Fibroblast of skin of scalp (primary cell): Measurements from ENCODE around the gene SSR3.
A peak's percentile ranks its signal among the peaks of the same experiment; 100 is the strongest.

Experiments used
- DNase-seq: peaks from one replicate; pipeline ENCODE4 v3.0.0-alpha.2; 2013

The SSR3 gene

DNA sequence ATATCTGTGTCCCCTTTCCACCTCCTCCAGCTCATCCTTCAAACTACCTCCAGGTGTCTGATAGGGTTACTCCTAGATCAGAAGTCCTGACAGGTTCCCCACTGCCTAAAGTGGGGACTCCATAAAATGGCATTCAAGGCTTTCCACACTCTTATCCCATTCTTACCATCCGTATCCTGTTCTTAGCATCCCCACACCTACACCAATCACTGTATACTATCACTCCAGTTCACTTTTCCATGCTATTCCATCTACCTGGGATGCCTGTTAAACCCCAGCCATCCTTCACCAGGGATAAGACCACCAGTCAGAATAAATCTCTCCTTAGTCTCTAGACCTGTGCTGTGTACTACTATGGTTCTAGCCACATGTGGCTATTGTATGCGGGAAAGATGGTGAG is 19.1 kb downstream of the SSR3 start:
- DNase-seq = no peak

DNA sequence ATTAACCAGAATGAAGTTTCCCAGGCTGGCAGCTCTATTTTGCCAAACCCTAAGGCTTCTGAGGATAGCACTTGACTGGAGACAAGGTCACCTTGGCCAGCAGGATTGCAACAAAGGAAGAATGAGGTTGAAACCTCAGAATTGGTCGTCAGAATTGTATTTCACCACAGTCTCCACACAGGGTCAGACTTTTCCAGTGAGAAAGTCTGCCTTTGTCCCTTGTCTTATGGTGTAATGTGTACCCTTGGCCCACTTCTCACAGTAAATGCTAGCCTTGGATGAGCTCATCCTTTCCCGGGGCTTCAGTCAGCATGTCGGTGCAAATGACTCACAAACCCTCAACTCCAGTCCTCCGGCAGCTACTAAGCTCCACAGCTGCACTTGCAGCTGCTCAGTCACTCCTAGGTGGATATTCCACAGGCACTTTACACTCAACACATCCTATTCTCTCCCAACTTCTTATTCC is 19.7 kb downstream of the SSR3 start:
- DNase-seq = peak; percentile 97

DNA sequence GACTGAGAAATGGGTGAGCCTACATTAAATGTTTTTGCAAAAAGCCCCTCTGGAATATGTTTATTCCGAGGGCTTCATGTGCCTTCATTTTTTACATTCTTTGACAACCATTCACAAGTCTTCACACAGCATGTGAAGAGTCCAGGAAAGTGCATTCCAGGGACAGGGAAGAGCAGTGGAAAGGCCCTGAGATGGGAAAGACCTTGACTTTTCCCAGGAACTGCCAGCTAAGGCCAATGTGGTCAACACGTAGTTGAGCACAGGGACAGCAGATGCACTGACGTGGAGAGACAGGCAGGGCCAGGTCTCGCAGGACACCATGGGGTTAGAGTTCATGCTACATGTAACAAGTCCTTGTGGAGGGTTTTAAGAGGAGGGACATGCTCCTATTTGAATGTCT is 21.7 kb downstream of the SSR3 start:
- DNase-seq = peak; percentile 66

DNA sequence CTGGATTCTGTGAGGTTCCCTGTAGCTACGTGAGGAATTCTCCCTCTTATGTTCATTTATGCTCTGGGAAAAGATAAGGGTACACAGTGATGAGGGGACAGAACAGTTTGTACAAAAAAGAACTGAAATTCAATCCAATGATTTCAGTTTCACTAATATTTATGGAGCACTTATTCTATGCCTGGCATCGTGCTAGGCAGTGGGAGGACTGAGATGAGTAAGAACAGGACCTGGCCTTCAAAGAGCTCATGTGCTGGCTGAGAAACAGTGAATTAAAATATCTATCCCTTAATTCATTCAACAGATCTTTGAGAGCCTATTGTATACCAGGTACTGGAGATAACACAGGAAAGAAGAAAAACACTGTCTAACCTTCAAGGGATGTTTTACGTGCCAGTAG is 22.2 kb downstream of the SSR3 start:
- DNase-seq = no peak

DNA sequence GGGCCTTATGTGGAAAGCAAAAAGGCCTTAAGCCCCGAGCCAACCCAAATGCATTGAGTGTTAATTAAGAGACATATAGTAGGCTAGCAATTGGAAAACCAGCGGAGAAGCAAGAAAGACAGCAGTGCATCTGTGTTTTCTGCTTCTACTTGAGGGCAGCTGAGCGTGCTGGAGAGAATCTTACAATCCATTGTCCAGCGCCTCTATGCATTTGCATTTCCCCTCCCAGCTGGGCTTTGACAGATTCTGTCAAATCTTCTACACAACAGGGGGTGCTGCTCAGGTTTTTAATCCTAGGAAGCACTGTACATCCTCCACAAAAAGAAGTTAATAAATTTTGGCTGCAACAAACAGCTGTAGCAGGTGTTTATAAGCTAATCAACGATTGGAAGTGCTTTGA is 23.9 kb downstream of the SSR3 start:
- DNase-seq = no peak

DNA sequence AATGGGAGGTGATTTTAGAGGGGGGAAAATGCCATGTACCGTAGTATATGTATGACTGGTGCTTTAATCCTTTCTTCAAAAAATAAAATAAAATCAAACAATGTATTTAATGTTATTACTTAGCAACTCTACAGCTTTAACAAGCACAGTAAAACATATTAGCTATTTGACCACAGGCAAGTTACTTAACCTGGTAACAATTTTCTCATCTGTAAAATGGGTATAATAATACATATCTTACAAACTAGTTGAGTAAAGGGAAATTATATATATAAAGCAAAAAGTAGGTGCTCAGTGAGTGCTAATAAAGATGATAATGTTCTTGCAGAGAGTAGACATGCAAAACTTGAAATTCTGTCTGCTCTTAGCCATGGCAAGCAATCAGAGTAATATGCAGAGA is 27.9 kb downstream of the SSR3 start:
- no peak for DNase-seq

DNA sequence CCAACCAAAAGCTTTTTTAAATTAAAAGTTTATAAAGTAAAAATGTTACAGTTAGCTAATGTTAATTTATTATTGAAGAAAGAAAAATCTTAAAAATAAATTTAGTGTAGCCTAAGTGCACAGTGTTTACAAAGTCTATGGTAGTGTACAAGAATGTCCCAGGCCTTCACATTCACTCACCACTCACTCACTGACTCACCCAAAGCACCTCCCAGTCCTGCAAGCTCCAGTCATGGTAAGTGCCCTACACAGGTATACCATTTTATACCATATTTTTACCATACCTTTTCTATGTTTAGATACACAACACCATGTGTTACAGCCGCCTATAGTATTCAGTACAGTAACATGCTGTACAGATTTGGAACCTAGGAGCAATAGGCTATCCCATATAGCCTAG is 29.1 kb downstream of the SSR3 start:
- DNase-seq = no peak

DNA sequence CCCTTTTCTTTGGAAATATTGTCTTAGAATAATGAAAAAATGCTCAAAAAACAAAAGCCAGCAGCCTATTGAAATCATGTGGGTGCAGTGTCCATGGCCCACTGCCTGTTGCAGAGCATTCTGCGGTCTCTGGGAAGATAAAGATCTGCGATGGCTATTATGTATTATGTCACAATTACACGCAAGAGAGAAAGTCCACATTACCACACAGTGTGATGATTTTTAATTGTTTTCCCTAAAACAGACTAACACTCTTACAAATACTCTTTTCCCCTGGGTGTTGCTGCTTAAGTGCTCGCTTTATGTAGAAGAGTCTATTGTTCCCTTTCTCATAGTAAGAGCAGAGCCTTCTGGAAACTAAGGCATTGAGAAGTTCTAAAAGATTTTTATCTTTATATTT is 32.2 kb downstream of the SSR3 start:
- DNase-seq = no peak

DNA sequence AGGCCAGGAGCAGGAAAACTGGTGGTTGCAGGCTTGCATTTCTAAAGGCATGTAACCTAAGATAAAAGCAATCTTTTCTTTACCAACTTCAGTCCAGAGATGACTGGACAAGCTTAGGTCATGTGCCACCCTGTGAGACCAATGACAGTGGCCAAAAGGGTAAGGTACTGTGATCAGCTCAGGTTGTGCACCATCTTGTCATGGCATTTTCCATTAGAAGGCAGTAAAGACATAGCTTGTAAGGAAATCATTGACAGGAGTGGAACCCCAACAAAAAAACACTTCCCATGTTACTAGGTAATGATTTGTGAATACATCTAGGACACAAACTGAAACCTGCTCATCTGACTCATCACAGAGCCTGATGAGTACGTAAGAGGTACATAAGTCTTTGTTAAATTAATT is 35.2 kb downstream of the SSR3 start:
- DNase-seq = no peak

DNA sequence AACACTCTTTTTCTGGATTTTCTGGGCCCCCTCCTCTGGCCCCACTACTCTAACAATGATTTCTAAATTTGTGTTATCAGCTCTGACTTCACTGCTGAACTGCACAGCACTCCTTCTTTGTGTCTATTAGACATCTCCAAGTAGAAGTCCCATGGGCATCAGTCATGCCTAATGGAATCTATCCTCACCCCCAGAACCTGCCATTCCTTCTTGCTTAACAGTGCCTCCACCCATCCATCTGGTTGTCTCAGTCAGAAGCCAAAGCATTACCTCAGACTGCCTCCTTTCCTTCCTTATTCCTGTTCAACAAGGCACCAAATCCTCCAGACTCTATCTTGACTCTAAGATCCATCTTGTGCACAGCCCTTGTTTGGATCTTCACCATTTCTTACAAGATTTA is 36.2 kb downstream of the SSR3 start:
- DNase-seq = peak; percentile 63

DNA sequence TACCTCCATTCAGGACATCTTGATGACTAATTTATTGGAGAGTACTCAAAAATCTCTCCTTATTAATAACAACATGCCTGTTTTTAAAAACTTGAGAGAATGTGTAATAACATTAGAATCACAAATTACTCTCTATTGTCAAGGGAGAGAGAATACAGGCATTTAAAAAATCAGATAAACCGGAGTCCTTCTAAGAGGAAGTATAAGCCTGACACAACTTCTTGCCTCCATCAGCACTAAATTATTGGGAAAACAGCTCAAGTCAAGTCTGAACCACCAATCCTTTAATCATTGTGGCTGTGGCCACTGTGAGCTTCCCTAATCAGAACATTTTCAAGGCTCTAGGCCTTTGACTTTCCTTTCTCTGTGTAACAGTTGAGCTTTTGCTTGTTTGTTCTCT is 38.0 kb downstream of the SSR3 start:
- DNase-seq = no peak

DNA sequence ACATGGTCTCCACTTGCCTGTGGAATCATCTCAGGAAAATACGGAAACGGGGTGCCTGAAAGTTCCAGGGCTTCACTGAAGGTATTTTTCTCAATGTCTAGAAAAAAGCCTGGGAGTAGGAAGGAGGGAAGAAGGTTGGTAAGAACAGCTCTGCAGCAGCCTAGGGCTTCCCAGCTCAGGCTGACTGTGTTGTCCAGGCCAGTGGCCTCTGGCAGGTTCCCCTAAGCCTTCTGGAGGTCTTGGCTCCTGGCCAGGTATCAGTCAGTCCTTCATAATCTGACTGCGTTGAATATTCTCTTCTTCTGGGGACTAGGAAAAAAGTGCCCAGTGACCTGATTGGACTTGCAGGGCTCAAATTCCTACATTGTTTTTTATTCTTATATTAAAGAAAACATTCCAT is 38.6 kb downstream of the SSR3 start:
- DNase-seq = no peak

DNA sequence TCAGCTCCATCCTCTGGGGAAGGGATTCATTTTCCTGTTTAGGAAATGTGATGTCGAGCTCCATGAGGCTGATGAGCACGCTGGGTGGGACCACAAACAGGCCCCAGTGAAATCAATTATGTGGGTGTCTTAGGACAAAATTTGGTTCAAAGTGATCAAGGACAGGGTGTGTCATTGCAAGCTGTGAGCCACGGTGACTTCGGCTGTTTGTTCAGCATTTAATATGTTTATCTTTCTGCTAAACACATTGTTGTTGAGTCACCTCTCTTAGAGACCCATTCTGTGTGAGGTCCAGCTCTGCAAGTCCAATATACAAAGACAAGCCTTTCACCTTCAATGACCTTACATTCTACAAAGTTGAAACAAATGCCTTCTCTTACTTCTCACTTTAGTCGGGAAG is 41.3 kb downstream of the SSR3 start:
- DNase-seq = no peak

DNA sequence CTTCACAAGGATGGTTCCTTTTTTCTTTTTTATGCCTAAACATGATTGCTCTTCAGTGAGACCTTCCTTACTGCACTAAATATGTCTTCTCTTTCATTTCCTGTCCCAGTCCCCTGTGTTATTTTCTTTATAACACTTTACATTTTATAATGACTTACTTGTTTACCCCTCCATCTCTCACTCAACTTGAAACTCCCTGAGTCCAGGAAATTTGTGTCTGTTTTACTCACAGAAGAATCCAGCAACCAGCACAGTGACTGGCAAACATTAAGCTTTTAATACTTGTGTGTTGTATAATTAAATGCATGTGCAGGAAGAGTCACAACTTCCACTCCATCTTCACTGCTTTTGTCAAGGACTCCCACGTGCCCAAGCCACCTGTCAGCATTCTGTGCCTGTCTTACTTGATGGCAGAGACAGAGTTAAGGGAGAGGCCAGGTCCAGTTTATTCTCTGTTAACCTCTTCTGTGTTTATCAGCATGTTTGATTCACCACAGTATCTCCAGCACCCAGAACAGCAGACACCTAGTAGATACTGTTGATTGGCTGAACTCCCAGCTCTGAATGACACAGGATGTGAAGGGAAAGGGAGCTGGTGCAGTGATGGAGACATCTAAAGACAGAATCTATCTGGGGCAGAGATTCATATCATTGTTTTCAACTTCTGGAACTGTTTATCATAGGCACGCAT is 42.8 kb downstream of the SSR3 start:
- DNase-seq = no peak

DNA sequence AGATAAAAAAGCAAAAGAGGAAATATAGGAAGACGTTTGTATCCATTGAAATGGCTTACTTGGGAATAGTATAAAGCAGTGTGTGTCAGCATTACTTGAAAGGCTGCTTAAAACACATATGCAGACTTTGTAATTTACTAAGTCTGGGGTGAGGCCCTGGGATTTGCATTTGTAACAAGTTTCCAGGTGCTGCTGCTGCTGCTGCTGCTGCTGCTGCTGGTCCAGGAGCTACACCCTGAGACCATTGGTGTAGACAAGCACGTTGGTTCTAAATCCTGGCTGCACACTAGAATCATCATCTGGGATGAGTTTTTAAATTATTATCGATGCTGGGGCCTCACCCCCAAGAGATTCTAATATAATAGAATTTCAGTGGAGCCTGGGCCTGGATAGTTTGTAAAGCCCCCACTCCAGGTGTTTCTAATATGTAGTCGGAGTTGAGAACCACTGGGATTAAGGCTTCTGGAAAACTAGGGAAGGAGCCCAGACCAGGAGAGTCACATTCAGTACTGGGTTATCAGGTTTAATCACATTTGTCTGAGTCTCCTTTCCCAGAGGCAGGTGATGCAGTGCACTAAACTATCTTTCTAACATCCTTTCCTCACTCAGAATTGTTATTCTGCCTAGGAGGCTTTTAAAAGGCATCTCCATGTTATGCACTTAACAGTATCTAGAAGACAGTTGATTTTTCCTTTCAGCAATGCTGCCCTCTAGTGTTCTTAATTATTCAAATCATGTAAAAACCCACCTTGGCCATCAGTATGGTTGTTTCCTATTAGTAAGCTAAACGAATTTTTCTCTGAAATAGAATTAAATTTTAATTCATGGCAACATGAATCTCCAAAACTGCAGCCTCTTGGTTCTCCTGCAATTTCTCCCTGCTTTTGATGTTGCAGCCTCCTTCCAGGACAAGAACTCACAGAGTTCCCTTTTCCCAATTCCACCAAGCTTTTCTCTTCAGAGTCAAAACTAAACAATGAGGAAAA is 45.4 kb downstream of the SSR3 start:
- peak; percentile 61 for DNase-seq

DNA sequence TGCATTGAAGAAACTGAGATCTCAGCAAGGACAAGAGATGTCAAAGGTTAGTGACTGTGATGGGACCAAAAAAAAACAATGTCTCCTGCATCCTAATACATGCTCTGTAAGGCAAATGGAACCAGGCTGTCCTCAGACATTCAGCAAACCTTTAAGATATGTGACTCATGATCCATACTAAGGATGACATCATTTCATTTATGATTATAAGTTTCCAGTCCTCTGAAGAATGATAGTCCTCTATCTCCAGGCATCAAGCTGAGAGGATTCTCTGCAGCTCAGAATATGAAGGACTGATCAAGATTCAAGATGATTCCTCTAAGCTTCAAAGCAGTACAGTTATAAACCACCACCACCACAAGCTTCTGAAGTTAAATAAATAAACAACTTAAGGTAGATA is 47.6 kb downstream of the SSR3 start:
- peak; percentile 42 for DNase-seq

DNA sequence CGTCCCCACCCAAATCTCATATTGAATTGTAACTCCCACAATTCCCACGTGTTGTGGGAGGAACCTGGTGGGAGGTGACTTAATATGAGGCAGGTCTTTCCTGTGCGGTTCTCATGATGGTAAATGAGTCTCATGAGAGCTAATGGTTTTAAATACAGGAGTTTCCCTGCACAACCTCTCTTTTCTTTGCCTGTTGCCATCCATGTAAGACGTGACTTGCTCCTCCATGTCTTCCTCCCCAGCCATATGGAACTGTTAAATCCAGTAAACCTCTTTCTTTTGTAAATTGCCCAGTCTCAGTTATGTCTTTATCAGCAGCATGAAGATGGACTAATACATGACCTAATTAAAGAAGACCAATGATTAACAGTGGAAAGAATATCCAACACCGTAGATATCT is 56.6 kb downstream of the SSR3 start:
- no peak for DNase-seq

DNA sequence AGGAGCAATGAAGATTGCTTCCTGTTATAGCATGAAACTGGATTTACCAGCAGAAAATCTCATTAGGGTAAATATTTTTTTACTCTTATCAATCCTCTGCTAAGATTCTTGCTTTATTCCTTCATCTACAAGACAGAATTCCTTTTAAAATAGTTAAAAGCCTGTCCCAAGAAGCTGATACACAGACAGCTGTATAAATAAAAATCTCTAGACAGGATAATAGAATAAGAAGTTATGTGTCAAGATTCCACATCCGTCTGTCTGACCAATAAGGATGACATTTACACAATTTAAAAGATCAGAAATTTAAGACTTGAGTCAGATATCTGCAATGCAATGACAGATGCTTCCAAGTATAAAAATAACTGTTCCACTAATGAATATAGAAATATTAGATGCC is 57.6 kb downstream of the SSR3 start:
- DNase-seq = peak; percentile 81

DNA sequence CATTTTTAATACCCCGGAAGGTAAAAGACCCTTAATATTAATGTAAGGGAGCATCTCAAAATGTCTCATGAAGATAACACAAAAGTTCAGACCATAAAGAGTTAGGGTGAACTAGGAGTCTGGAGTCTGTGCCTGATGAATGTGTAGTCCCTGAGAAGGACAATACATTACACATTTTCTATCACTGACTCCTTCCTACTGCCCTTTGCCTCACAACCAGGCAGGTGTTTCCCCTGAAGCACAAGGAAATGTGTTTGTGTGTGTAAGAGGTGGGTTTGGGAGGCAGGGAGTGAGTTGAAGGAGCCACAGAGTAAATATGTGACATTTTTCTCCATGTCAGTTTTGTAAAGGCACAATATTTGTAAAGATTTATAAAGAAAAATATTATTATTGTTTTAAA is 59.1 kb downstream of the SSR3 start:
- no peak for DNase-seq

DNA sequence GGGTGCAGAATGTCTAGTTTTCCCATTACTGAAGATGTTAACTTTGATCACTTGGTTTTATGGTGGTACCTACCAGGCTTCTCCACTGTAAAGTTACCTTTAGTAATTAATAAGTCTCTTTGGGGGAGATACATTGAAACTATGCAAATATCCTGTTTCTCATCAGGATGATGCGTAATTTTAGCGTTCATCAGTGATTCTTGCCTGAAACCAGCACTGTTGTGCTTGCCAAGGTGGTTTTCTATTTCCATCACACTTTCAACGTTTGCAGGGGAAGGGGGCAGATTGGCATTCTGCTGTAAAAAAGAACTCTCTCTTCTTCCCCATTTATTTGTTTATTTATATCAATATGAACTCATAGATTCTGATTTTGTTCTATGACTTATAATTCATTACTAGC is 61.0 kb downstream of the SSR3 start:
- no peak for DNase-seq

DNA sequence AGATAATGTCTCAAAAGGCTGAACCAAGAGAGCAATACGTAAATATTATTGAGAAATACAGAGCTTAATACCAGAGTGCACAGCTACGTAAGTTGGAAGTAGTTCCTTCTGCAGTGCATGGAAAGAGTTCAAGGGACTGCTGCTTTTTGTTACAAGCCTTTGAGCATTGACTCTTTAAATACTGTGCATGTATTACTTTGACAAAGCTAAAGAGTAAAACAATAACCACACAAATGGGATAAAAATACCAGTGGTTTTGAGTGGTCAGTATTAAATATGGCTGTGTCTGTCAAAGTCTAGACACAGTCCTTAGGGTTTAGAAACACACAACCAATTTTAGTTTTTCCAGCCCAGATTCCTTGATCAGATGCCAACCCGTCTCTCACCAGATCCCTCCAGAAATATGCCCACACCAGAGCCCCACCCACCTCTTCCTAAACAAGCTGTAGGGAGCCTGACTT is 62.1 kb downstream of the SSR3 start:
- peak; percentile 82 for DNase-seq

DNA sequence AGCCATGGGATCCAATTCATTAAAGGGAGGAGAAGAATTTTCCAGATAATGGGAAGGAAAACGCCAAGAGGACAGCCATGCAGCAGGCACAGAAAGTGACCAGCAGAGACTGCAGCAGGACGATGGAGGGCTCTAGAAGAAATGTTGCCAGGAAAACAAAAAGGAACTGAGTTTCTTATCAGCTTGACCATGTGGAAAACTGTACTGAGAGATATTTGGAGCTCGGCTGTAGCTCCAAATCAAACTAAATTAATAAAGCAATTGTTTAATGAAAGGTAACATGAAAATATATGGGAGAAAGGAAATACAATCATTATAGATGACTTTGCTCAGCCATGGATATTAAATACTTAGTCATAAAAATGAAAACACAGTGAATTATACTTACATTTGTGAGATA is 63.7 kb downstream of the SSR3 start:
- DNase-seq = no peak
